Stimulated activated CD4-positive, alpha-beta T cell treated with anti-CD3 and anti-CD28 coated beads, Interleukin-12 subunit alpha, Interleukin-12 subunit beta, amount 100 ng/mL, for 48 hours (primary cell): ENCODE data around the gene SYAP1.
"Not testable (repeated sequence)": the region's sequence is repeated elsewhere in the genome, so short reads cannot be mapped to it uniquely, and the experiment has no call there.

Experiments used
- DNase-seq, 3 donors: peaks; one replicate each; pipeline ENCODE4 v3.0.0-alpha.2; 2020; ENCODE audit warnings: low read depth in 2 of 3, low spot score in 1 of 3

Gene SYAP1

DNA sequence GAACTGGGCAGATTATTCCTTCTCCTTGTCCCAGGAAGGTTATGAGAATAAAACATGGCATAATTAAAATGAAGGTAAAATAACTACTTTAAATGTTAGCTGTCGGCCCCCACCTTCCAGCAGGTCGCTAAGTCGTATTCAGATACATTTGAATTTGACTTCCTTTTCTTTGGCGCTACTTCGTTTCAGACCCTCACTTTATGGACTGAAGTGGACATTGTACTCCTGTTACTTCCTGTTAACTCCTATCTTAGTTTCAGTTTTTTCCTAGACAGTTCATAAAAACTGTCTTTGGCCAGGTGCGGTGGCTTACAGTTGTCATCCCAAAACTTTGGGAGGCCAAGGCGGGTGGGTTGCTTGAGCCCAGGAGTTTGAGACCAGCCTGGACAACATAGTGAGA lies 5.7 kb downstream of the SYAP1 start:
- no peak for DNase-seq

DNA sequence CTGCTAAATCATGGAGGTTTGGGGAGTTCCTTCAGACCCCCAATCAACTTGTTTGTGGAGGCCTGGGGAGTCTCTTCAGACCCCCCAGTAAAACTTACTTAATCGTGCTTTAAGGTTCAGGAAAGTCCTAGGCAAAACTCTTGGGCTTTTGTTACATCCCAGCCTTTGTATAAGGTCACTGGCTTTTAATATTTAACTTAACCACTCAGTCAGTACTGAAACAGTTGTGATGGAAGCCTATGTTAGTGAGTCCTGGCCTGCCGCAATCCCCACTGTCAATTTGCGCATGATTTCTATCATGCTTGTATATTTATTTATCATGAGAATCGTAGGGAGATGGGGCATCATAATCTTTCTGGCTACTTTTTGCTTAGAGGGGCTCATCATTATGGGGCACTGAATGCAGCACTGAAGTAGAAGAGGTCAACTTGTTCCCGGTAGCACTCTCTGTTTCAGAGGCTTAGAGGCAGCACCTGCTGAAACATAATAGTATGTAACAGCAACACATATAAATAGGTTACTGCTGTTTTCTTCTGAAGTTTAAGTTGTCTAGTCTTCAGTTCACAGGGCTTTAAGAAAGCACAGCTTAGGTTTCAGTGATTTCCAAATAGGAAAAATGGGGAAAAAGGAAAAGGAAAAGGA lies 7.1 kb downstream of the SYAP1 start:
- not testable (repeated sequence) for DNase-seq

DNA sequence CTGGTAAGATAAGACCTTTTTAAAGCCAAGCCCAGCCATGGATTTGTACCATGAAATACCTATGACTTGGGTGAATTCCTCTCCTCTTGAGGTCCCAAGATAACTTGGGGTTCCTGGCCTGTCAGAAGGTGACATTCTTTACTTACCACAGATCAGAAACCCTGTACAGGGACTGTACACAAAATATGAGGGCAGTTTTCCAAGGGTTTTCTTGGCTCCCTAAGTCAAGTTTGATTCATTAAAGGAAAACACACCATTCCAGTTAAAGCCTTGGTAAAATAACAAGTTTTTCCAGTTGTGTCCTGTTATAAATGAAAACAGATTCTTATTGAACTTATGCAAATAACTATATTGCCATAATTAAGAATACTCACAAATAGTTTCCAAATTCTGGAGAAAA lies 8.2 kb downstream of the SYAP1 start:
- DNase-seq, result no peak

DNA sequence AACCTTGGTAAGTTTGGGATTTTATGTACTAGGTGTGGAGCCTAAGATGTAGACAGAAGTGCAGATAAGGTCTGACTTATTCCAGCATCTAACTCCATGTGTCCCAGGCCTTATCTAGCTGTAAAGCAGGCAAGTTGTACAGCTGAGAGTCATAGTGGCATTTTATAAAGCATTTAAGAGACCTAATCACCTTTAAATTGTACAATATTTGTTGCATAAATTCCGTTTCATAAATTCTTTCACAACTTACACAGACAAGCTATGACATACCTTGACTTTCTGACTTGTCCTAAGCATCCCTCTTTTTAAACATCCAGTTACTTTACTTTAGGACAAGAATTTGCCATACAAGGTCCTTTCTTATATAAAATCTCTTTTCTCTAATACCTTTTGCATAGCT lies 11.0 kb downstream of the SYAP1 start:
- DNase-seq, result no peak

DNA sequence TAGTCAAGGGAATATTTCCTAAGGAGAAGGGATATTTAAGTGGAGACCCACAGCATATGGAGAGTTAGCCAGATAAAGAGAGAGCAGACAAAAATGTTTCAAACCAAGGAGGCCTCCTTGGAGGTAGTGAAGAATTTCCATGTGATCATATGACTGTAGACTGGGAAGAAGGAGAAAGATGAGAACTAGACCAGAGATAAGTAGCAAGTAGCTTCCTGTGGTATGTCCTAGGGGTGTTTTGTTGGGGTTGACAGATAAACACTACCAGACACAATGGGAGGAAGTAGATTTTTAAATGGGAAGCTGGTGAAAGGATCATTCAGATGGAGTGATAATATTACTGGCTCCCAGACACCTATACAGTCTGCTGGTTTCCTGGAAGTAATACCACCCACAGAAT lies 13.6 kb downstream of the SYAP1 start:
- no peak for DNase-seq

DNA sequence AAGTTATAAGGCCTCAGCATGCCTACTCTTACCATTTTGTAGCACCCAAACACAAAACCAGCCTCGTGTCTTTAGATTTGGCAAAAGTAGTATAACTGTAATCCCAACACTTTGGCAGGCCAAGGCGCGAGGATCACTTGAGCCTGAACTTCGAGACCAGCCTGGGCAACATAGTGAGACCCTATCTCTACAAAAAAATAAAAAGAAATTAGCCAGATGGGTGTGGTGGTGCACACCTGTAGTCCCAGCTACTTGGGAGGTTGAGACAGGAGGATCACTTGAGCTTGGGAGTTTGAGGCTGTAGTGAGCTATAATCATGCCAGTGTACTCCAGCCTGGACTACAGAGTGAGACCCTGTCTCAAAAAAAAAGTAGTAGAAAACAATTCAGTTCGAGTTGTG lies 17.6 kb downstream of the SYAP1 start:
- no peak for DNase-seq

DNA sequence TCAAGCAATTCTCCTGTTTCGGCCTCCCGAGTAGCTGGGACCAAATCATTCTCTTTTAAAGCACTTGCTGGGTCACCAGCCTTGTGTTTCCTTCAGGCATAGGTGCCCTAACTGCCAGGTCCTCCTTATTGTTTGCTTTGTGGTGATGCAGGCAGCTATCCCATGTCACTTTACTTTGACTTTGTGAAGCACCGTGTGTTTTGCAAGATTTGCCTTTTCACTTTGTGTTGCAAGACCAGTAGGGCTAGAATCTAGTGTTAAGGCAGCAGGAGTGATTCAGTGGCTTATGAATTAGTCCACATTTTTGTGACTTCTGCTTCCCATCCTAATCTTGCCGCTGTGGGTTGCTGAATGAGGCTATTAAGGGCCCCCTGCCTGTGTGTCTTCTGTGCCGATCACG lies 20.2 kb downstream of the SYAP1 start:
- no peak for DNase-seq

DNA sequence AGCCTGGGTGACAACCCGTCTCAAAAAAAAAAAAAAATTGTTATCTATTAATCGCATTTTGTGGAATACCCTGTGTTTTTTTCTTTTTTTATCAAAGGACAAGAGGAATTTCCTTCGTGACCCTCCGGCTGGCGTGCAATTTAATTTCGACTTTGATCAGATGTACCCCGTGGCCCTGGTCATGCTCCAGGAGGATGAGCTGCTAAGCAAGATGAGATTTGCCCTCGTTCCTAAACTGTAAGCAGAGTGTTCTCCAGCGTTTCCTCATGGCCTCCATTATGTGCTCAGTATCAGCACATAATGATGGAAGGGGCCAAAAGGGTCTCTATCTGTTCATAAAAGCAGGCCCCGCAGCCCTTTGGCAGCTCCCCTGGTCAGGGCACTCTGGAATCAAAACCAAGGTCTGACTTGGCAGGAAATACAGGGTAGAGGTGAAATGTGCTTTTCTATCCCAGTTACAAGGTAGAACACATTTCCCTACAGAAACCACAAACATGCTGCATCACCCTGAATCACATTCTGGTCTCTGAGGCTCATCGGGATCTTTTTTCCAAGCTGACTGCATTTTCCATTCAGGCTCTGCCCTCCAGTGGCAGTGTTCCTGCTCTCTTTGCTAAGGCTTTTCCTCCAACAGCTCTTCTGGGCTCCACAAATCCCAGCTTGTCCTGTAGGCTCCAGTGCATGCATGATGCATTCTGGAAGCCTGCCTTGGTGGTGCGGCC lies 24.4 kb downstream of the SYAP1 start:
- no peak for DNase-seq

DNA sequence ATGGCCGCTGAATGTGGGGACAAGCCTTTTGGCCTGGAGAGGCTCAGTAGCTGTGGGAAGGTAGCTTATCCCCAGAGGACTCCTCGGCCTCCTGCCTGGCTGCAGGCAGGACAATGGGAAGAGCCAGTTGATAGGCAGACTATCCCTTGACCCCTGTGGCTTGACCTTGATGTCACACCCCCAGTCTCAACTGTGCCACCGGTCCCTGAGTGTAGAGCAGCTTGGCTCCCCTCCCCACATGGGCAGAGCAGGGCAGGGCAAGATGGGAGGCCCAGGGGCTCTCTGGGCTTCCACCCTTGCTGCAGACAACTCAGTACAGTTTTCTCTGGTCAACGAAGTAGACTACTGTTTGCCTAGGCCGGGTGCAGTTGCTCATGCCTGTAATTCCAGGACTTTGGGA lies 25.7 kb downstream of the SYAP1 start:
- DNase-seq, result no peak

DNA sequence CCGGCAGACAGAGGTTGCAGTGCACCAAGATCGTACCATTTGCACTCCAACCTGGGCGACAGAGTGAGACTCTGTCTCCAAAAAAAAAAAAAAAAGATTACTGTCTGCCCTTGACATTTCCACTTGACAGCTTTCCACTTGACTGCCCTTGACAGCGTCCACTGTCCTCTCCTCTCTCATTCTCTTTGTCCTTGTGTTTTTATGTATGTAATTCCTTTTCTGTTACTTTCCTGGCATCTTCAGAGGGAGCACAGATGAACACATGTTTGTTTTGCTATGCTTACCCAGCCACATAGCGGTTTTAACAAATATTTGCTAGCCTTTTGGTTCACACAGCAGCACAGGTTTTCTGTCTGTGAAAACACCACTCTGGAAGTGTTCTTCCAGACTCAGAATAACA lies 26.2 kb downstream of the SYAP1 start:
- no peak for DNase-seq

DNA sequence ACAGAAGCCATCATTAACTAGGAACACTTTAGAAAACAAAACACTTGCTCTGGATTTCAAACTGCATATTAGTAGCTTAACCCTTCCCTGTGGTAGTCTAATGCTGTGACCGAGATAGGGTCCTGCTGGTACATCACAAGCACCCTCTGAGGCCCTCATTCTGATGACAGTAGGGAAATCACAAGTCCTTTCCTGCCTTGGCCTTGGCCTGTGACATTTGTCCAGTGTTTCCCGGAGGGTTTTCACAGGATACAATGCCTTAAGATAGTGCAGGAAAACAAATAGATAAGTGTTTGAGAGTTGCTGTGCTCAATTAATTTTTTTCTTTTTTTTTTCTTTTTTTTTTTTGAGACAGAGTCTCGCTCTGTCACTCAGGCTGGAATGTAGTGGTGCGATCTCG lies 29.0 kb downstream of the SYAP1 start:
- DNase-seq, result no peak

DNA sequence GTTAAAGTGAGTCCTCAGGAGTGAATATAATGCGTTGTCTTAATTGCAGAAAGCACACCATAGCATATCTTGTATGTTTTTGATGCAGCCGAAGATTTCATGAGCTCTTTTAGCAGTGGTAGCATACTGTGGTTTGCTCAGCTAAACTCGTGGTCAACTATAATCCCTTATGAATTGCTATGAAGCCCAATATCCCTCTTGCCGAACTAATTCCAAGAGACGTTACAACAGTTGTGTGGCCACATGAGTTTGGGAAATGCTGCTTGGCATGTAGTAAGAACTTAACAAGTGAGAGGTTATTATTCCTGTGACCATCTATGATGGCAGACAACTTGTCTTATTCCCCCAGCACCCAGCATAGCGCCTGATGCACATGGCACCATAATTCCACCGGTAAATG lies 30.7 kb downstream of the SYAP1 start:
- no peak for DNase-seq

DNA sequence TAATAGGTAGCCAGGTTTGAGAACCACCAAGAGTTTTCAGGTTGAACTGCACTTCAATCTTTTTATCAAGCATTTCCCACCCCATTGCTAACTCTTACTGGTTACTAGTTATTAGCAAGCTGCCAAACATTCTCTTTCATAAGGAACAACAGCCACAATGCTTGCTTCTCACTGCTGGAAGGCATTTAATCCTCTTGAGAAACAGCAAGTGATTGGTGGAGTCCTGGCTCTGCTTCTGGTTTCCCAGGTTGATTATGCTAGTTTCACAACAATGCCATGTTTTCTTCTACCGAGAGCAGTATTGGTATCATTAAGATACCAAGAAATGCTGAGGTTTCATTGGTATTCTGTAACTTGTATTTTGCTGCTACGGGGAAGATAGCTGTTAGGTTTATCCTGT lies 34.6 kb downstream of the SYAP1 start:
- no peak for DNase-seq

DNA sequence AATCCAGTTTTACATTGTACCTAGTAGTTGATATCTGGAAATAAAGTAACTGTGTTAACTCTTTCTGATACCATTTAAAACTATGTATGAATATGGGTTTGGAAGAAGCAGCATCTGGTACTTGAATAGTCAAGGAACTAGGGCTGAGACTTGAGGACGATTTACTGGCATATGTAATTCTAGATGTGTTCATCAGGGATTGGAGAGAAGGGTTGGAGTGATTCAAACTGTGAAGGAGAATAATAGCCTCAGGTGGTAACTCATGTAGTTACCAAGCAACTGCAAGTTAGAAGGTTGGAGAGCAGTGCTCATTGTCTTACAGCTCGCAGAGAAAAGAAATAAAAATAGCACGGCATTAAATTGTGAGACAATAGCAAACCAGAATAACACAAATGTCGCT lies 37.3 kb downstream of the SYAP1 start:
- DNase-seq, result no peak

DNA sequence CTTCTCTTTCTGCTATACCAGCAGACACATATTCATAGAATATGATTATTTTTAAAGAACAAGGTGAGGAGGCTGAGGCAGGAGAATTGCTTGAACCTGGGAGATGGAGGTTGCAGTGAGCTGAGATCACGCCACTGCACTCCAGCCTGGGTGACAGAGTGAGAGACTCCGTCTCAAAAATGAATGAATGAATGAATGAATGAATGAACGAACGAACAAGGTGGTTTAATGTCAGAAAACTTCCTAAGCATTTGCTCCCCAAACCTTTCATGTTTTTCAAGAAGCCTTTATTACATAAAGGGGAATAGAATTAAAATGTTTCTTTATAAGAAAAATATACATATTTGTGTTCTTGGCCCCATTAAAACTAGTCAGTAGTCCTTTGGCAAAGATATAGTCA lies 42.1 kb downstream of the SYAP1 start:
- not testable (repeated sequence) for DNase-seq

DNA sequence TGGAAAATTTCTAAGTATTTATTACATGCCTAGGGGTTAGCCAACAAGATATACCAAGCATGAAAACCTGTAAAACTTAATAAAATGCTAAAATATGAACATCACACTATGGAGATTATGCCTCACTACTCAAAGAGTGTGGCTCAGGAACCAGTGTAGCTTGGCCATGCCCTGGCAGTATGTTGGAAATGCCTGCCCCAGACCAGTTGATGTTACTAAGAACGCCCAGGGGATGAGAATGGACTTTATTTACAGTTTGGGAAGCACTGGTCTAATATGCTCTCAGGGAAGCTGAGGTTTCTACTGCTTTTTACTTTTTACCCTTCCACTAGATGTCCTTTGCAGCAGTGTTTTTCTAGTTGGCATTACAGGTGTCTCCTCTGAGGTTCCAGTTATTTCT lies 43.2 kb downstream of the SYAP1 start:
- DNase-seq, result no peak

DNA sequence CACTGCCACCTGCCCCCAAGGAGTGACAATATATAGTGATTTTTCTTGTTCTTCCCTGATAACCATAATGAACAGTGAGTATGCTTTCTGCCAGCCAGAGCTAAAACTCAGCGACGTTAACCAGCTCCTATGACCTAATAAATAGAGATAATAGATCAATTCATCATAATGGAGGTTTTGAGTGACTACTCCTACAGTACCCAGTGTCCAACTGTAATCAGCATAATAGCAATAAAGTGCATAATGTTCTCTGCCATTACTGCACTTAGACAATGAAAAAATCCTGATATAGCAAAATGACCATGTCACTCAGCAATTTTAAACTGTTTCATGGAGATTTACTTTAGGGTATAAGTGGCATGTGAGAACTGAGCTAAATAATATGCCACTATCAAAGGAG lies 46.2 kb downstream of the SYAP1 start:
- no peak for DNase-seq

DNA sequence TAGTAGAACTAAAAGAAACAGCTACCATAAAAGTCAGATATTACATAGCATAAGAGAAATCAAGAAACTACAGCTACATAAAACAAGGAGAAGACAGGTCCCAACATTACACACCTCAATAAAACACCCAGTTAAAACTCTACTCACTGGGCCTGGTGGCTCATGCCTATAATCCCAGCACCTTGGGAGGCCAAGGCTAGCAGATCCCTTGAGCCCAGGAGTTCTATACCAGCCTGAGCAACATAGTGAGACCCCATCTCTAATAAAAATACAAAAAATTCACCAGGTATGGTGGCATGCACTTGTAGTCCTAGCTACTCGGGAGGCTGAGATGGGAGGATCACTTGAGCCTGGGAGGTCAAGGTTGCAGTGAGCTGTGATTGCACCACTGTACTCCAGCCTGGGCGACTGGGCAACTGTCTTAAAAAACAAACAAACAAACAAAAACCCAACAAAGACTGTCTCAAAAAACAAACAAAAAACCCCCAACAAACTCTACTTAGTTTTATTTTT lies 51.6 kb downstream of the SYAP1 start:
- no peak for DNase-seq

DNA sequence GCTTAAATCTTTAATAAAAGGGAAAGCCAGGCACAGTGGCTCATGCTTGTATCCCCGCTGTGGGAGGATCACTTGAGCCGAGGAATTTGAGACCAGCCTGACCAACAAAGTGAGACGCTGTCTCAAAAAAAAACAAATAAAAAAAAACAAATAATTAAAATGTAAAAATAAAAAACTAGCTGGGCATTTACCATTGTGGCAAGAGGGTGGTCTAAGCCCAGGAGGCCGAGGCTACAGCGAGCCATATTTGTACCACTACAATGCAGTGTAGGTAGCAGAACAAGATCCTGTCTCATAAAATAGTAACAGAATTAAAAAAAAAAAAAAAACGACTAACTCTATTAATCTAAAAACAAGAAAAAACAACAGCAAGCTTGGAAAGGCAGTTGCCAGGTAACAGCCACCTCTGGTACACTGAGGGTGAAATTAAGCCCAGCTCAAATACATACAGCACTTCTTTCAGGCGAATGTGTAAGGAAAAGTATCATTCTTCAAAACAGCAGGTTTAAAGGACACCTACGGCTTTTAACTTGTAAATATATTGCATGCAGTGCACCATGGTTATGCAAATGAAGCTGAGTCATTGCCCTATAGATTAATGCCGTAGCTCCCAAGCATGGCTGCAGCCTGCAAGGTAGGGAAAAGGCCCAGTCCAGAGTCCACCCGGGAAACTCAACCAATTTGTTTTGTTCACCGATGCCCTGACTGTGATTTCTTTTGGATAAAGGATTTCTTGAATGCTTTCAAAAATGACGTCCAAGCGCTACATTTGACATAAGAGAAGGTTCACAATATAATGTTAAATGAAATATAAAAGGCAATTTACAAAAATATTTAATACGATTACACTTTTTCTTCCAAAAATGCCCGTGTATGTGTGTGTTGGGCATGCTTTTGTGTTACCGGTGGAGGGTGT lies 52.3 kb downstream of the SYAP1 start:
- no peak for DNase-seq

DNA sequence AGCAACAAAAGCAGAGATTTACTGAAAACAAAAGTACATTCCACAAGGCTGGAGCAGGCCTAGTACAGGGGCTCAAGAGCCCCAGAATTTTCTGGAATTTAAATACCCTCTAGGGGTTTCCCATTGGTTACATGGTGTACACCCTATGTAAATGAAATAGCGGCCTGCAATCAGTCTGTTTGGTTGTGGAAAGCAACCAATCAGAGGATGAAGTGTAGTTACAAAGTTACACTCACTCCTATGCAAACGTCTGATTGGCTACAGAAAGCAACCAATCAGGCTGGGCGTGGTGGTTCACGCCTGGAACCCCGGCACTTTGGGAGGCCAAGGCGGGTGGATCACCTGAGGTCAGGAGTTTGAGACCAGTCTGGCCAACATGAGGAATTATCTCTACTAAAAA lies 53.0 kb downstream of the SYAP1 start:
- DNase-seq, result no peak

DNA sequence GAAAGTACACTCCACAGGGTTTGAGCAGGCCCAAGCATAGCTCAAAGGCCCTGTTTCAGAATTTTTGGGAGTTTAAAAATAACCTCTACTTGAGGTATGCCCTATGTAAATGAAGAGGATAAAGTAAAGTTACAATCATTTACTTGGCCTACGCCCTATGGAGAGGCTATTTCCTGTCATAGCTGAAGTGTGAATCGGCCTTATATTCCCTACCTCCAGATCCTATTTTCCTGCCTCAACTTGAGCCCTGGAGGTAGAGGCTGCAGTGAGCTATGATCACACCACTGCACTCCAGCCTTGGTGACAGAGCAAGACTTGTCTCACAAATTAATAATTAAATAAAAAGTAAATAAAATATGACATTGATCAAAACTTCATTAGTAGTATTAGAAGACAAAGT lies 55.3 kb downstream of the SYAP1 start:
- DNase-seq, result no peak

DNA sequence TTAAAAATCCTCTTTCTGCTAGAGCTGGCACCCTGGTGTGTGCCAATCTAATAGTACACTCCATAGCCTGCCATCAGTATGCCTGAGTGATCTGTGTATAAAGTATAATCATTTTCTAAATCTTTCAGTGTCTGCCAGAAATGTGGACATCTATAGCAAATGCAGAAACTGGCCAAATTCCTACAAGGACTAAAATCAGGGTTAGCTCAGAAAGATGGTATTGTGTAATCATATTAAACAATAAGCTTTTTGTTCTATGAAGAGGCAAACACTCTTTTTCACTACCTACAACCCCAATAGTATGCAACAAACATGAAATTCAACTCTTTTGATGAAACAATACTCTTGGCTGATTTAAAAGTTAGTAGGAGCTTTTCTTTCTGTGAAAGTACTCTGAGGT lies 59.1 kb downstream of the SYAP1 start:
- no peak for DNase-seq
